ENCODE results near the gene PHF2. TPM values are rescaled to one million over a fixed set of nuclear protein-coding genes. Genes with fewer than 3 reads are reported as not detected.

The PHF2 gene
- total and polyA plus RNA-seq, 2 of the 4 experiments (the other 2 are of a cell fraction), result 5.9 to 9.5 TPM

GRCh38 chr9:93606187-93606586, 29.8 kb downstream of the PHF2 start:
- H3K27ac ChIP-seq (ENCODE audit: insufficient read depth, low read length), result no peak overlapping the region
- no peak overlapping the region for H3K4me3 ChIP-seq (ENCODE audit: insufficient read depth, low read depth, low read length)
- no peaks in the 10 kb centered on the region for H3K36me3 ChIP-seq (ENCODE audit: control insufficient read depth, insufficient read depth, low read length)
- H4K91ac ChIP-seq (ENCODE audit: insufficient read depth, low read depth, low read length), result no peak overlapping the region
- H2AK9ac ChIP-seq (replicated peaks; ENCODE audit: low read depth, low read length, poor library complexity), result no peak overlapping the region
- H3K4ac ChIP-seq (ENCODE audit: low read depth, low read length), result no peak overlapping the region
- no peak overlapping the region for H2BK5ac ChIP-seq (ENCODE audit: low read depth, low read length, poor library complexity, severe bottlenecking)
- no peak overlapping the region for H2BK120ac ChIP-seq (ENCODE audit: low read depth, low read length)
- peaks cover 28% of the 10 kb centered on the region for H4K20me1 ChIP-seq (ENCODE audit: insufficient read depth, low read length)
- in situ Hi-C loops (cut with MboI; ENCODE audit: low sequenced_read_pairs), result no loop called here
- no peaks in the 10 kb centered on the region for H3K27me3 ChIP-seq (ENCODE audit: control insufficient read depth, insufficient read depth, low read length)
- H3K14ac ChIP-seq (replicated peaks; ENCODE audit: low read depth, low read length), result no peak overlapping the region
- ChIA-PET POLR2A (ENCODE audit: unreplicated experiment) (no interaction called here), CTCF (no interaction called here)
- H2BK20ac ChIP-seq (ENCODE audit: low read depth, low read length), result no peak overlapping the region
- no peak overlapping the region for H3K18ac ChIP-seq (ENCODE audit: low read depth, low read length)
- no TSS peak for BruUV-seq (replicated peaks)
- H3K9me3 ChIP-seq (ENCODE audit: control insufficient read depth, insufficient read depth, low read length), result peaks cover 8% of the 10 kb centered on the region
- no peak overlapping the region for H2BK15ac ChIP-seq (ENCODE audit: low read depth, low read length)
- no peak for DNase-seq
- H3K9ac ChIP-seq (ENCODE audit: low read depth, low read length), result no peak overlapping the region
- 0 out of 2 replicates have a peak, but pooled peaks cover 5% of the 10 kb centered on the region for H3K9me1 ChIP-seq (ENCODE audit: insufficient read depth, low read length)
- H2AK5ac ChIP-seq (ENCODE audit: low read depth, low read length), result no peak overlapping the region
- H2AFZ ChIP-seq (replicated peaks; ENCODE audit: low read length, poor library complexity), result no peak overlapping the region
- no peak overlapping the region for H3K4me2 ChIP-seq (ENCODE audit: low read depth, low read length)
- peaks cover 27 to 39% of the 10 kb centered on the region in 2 experiments for H3K79me1 ChIP-seq (ENCODE audit: low read depth in 1 of 2, low read length in 2 of 2)
- dilution Hi-C loops (cut with HindIII; ENCODE audit: low sequenced_read_pairs, unreplicated experiment), result no loop called here
- intact Hi-C loops (cut with micrococcal nuclease), result no loop called here
- H3K56ac ChIP-seq (ENCODE audit: extremely low read depth, insufficient read depth, low read length), result no peak overlapping the region
- H4K5ac ChIP-seq (ENCODE audit: low read depth, low read length), result no peak overlapping the region
- H3K4me1 ChIP-seq (ENCODE audit: control insufficient read depth, insufficient read depth, low read length), result no peaks in the 10 kb centered on the region
- WGBS, 2 experiments (ENCODE audit: extremely low coverage in 2 of 2, insufficient read length in 1 of 2), result no CpG with 5 or more reads among the region's 3 CpGs
- H3K23ac ChIP-seq (ENCODE audit: low read depth, low read length), result no peak overlapping the region
- H4K8ac ChIP-seq (ENCODE audit: low read depth in 2 of 2, low read length in 2 of 2), result no peak overlapping the region
- ATAC-seq (ENCODE audit: low read depth), result no peak
- TF ChIP-seq CEBPB (IDR thresholded peaks at IDR 0.05; ENCODE audit: low read depth, low read length) (no peak), SMC3 (IDR thresholded peaks at IDR 0.05; ENCODE audit: low read depth, low read length) (no peak), MXI1 (IDR thresholded peaks at IDR 0.05; ENCODE audit: borderline replicate concordance, low read depth, low read length) (no peak), FOS (IDR thresholded peaks at IDR 0.05; ENCODE audit: low read depth, low read length) (no peak), RFX5 (IDR thresholded peaks at IDR 0.05; ENCODE audit: low read depth, low read length) (no peak), CTCF (conservative IDR thresholded peaks at IDR 0.05; ENCODE audit: low read depth, low read length) (no peak), RCOR1 (IDR thresholded peaks at IDR 0.05; ENCODE audit: insufficient replicate concordance, low read length) (no peak), USF2 (IDR thresholded peaks at IDR 0.05; ENCODE audit: low read depth, low read length) (no peak), MAZ (IDR thresholded peaks at IDR 0.05; ENCODE audit: borderline replicate concordance, low read depth, low read length) (no peak), RAD21 (IDR thresholded peaks at IDR 0.05; ENCODE audit: low read length) (no peak), NFE2L2 (IDR thresholded peaks at IDR 0.05; ENCODE audit: low read depth, low read length) (no peak), CHD1 (IDR thresholded peaks at IDR 0.05; ENCODE audit: low read depth, low read length) (no peak), POLR2A (IDR thresholded peaks at IDR 0.05; ENCODE audit: low read depth, low read length) (no peak)
